GM12872 (cell line): ENCODE measurements around the gene STYK1.

Source experiments
- TF ChIP-seq, protein P1 (sequence below): IDR thresholded peaks from 3 replicates; pipeline ENCODE4 v1.5.1; 2011; ENCODE audit warnings: low read depth, mild to moderate bottlenecking, low read length, moderate library complexity; ENCODE audit not compliant: insufficient read depth

Gene STYK1

DNA sequence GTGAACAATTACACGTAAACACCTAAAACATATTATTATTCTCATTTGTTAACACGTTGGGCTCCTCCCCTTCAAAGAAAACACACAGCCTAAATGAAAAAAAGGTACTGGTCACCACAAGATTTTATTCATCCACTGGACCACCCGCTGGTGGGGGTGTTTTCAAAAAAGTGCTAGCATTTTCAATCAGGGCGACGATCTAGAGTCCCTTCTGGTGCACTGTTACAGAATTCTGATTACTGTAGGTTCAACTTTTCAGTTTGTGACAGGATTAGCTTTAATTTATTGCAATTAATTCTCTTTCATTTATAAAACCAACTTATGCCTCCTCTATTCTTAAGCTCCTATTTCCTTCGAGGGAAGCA lies 60.9 kb downstream of the STYK1 start:
- TF ChIP-seq, protein P1, sequence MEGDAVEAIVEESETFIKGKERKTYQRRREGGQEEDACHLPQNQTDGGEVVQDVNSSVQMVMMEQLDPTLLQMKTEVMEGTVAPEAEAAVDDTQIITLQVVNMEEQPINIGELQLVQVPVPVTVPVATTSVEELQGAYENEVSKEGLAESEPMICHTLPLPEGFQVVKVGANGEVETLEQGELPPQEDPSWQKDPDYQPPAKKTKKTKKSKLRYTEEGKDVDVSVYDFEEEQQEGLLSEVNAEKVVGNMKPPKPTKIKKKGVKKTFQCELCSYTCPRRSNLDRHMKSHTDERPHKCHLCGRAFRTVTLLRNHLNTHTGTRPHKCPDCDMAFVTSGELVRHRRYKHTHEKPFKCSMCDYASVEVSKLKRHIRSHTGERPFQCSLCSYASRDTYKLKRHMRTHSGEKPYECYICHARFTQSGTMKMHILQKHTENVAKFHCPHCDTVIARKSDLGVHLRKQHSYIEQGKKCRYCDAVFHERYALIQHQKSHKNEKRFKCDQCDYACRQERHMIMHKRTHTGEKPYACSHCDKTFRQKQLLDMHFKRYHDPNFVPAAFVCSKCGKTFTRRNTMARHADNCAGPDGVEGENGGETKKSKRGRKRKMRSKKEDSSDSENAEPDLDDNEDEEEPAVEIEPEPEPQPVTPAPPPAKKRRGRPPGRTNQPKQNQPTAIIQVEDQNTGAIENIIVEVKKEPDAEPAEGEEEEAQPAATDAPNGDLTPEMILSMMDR = no peak

DNA sequence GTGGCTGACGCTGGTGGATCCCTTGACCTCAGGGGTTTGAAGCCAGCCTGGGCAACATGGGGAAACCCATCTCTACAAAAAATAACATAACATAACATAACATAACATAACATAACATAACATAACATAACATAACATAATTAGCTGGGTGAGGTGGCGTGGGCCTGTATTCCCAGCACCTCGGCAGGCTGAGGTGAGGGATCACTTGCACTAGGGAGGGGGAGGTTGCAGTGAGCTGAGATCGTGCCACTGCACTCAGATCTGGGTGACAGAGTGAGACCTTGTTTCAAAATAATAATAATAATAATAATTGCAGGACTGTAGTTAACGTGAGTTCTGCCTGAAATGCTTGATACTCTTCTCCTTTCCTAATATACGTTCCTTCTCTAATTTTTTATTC lies 61.7 kb downstream of the STYK1 start:
- TF ChIP-seq, protein P1 = no peak

DNA sequence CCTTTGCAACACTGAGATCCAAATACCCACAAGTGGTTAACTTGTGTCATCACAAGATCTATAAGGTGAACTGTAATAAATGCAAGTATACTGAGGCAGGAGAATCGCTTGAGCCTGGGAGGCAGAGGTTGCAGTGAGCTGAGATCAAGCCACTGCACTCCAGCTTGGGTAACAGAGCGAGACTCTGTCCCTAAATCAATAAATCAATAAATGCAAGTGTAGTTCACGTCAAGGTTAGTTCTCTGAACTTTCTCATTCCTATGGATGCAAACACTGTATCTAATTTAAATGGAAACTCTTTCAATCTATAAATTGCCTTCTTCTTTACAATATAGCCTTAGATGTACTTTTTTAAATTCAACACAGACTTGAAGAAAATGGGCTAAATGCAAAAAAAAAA lies 63.7 kb downstream of the STYK1 start:
- TF ChIP-seq, protein P1 = no peak

DNA sequence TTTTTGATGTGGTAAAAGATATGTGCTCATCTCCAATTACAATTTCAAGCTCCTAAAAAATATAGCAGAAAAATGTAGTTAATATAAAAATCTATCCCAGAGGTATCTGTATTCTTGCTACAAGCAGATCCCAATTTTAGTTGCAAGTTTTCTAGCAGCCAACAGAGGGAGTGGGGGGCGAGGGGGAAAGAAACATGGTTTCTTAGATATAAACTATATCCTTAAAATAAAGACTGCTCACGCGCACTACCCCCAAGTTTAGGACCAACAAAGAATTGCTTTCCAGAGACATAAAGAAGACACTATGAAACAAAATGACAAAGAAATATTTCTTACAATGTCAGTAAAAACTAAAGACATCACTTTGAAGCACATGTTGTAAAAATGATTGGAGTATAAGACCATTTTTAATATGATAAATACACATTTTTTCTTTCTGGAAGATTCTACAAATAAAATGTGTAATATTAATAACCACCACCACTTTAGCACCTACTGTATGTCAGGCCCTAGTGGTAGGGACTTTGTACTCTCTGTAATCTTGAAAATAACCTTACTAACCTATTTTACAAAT lies 65.9 kb downstream of the STYK1 start:
- TF ChIP-seq, protein P1 = 0 out of 3 replicates have a peak, but pooled peaks have one; percentile 19

DNA sequence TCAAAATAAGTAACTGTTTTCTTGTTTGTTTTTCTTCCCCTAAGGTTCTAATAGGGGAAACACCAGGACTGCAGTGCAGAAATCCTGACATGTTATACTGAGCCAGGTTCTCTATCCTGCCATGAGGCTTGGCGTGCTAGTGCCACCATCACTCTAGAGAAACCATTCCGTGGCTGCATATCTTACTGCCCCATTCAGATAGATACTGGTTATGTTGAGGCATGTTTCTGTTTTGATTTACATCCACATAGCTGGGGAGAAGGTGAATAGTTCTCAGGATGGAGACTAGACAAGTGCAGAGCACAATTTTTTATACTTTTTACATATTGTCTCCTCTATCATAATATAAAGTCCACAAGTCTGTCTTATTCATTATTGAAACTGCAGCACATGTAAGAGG lies 72.0 kb downstream of the STYK1 start:
- TF ChIP-seq, protein P1 = no peak

DNA sequence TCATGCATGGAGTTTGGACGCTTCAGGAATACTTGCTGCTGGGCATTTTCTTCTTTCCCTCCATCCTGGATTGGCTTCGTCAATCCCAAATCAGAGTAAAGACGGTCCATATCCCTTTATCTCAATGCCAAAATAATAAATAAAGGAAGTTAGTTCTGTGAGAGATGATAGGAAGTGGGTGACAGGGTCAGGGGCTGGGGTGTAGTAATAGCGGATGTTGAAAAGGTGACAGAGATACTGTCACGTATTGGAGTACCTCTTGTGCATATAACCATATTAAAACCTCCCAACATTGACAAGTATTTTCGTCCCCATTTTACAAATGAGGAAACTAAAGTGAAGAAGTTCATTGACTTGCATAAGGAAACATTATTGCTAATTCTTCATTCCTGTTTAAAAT lies 72.9 kb downstream of the STYK1 start:
- TF ChIP-seq, protein P1 = no peak

DNA sequence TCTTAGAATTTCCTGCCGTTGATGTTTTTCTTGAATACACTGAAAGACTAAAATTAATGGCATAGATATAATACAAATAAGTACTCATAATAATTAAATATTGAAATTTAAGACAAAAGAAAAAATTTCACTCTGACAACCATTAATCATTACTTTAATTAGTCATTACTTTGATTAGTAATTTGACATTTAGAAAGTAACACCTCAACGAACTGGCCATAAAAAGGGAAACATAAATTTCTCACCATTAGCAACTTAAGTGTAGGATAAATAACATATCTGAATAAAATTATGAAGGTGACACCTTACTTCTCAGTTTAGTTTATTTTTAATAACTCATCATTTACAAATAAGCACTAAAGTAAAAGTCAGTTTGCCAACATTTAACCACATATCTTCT lies 78.0 kb downstream of the STYK1 start:
- TF ChIP-seq, protein P1 = no peak
